GM23338 (cell line): ENCODE data around the gene CD58.

Source experiments
- EZH2 ChIP-seq: fragments of 200-600 bp; sonication (generic); IDR thresholded peaks from one replicate; pipeline ENCODE4 v1.8.0; 2017; ENCODE audit warnings: antibody characterized with exemption, mild to moderate bottlenecking, low read depth; ENCODE audit not compliant: unreplicated experiment
- TF ChIP-seq, protein P1 (sequence below), 2 experiments: fragments of 200-600 bp in 1 of 2; sonication (generic) in 1 of 2; conservative IDR thresholded peaks; 2 replicates each; pipeline versions ENCODE4 v1.5.1 to v1.6.1; 2016 to 2017; ENCODE audit warnings: antibody characterized with exemption in 2 of 2, low read depth in 2 of 2, mild to moderate bottlenecking in 2 of 2, moderate library complexity in 1 of 2

DNA sequence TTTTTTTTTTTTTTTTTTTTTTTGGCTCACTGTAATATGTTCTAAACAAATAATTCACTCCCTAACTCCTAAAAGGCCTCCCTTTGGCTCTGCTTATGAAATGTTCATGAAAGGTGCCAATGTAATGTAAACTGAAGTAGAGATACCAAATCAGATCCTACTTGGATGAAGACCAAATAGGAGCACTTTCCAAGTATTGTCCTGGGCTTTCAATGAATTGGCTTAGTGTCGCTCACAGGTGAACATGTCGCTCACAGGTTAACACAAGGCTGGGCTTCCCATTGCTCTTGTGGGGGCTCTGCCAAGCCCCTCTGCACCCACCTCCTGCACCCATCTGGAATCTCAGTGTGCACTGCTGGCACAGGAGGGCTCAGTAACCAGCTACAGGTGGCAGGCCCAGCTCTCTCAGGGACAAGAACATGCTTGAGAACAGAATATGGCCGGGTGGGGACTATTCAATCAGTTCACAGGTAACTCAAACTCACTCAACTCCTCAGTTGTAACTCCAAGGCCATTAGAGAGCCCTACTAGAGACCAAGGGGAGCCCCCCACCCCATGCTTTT lies 10.6 kb upstream of the CD58 start:
- no peak for TF ChIP-seq EZH2
- TF ChIP-seq, protein P1, sequence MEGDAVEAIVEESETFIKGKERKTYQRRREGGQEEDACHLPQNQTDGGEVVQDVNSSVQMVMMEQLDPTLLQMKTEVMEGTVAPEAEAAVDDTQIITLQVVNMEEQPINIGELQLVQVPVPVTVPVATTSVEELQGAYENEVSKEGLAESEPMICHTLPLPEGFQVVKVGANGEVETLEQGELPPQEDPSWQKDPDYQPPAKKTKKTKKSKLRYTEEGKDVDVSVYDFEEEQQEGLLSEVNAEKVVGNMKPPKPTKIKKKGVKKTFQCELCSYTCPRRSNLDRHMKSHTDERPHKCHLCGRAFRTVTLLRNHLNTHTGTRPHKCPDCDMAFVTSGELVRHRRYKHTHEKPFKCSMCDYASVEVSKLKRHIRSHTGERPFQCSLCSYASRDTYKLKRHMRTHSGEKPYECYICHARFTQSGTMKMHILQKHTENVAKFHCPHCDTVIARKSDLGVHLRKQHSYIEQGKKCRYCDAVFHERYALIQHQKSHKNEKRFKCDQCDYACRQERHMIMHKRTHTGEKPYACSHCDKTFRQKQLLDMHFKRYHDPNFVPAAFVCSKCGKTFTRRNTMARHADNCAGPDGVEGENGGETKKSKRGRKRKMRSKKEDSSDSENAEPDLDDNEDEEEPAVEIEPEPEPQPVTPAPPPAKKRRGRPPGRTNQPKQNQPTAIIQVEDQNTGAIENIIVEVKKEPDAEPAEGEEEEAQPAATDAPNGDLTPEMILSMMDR (conservative IDR thresholded peaks at IDR 0.05; ENCODE audit: low read depth in 2 of 2): no peak
